ENCODE measurements around the gene SYCE3. TPM values are rescaled to one million over a fixed set of nuclear protein-coding genes. Genes with fewer than 3 reads are reported as not detected.
A peak's percentile ranks its signal among the peaks of the same experiment; 100 is the strongest.

The SYCE3 gene
- total RNA-seq, 1 donor from 2014 or later = not detected

GRCh38 chr22:50600967-50601668, 38.4 kb upstream of the SYCE3 start:
- DNase-seq (ENCODE audit: low read depth in 2 of 2) = no peak

GRCh38 chr22:50600538-50600937, 37.8 kb upstream of the SYCE3 start, which contains the start of gene MAPK8IP2:
Gene MAPK8IP2, plus strand, starts transcription at chr22:50600793. Its CDS starts 26 bp downstream, at chr22:50600819.
- DNase-seq (ENCODE audit: low read depth in 2 of 2) = no peak

GRCh38 chr22:50599816-50600455, 37.2 kb upstream of the SYCE3 start:
- peak in 1 of 2 donors; percentile 44 for DNase-seq (ENCODE audit: low read depth in 2 of 2)

- no peak for DNase-seq (ENCODE audit: low read depth in 2 of 2)
These were observed 34.4 kb upstream of the SYCE3 start for GRCh38 chr22:50597097-50597496.

GRCh38 chr22:50595189-50595588, 32.5 kb upstream of the SYCE3 start:
- DNase-seq (ENCODE audit: low read depth in 2 of 2) = no peak

GRCh38 chr22:50587407-50587806, 24.7 kb upstream of the SYCE3 start:
- no peak for DNase-seq (ENCODE audit: low read depth in 2 of 2)

- no peak for DNase-seq (ENCODE audit: low read depth in 2 of 2)
These were observed 23.7 kb upstream of the SYCE3 start for GRCh38 chr22:50586416-50586815.

GRCh38 chr22:50585781-50586180, 23.1 kb upstream of the SYCE3 start:
- DNase-seq (ENCODE audit: low read depth in 2 of 2) = no peak

GRCh38 chr22:50585238-50585637, 22.5 kb upstream of the SYCE3 start:
- DNase-seq (ENCODE audit: low read depth in 2 of 2) = no peak

- no peak for DNase-seq (ENCODE audit: low read depth in 2 of 2)
These were observed 21.7 kb upstream of the SYCE3 start for GRCh38 chr22:50584106-50585096.

- DNase-seq (ENCODE audit: low read depth in 2 of 2) = peak in 1 of 2 donors; percentile 6
These were observed 20.7 kb upstream of the SYCE3 start for GRCh38 chr22:50583294-50583861.

- DNase-seq (ENCODE audit: low read depth in 2 of 2) = peak; percentile 91 to 98
These were observed 20.0 kb upstream of the SYCE3 start, which contains the start of gene CHKB for GRCh38 chr22:50582493-50583293. Gene CHKB, minus strand, starts transcription at chr22:50582849. Its CDS starts 68 bp downstream, at chr22:50582781.

GRCh38 chr22:50581950-50582492, 19.3 kb upstream of the SYCE3 start:
- no peak for DNase-seq (ENCODE audit: low read depth in 2 of 2)

GRCh38 chr22:50581031-50581949, 18.6 kb upstream of the SYCE3 start:
- DNase-seq (ENCODE audit: low read depth in 2 of 2) = no peak

GRCh38 chr22:50579752-50580151, 17.0 kb upstream of the SYCE3 start:
- DNase-seq (ENCODE audit: low read depth in 2 of 2) = no peak

- DNase-seq (ENCODE audit: low read depth in 2 of 2) = no peak
These were observed 16.1 kb upstream of the SYCE3 start for GRCh38 chr22:50578776-50579310.

- DNase-seq (ENCODE audit: low read depth in 2 of 2) = no peak
These were observed 15.5 kb upstream of the SYCE3 start, which contains the start of gene CPT1B for GRCh38 chr22:50577987-50578775. Gene CPT1B, minus strand, starts transcription at chr22:50578427. Its CDS starts 512 bp downstream, at chr22:50577915.

GRCh38 chr22:50577697-50577986, 14.9 kb upstream of the SYCE3 start:
- DNase-seq (ENCODE audit: low read depth in 2 of 2) = no peak
